Natural killer cell treated with Interleukin-12 subunit alpha and Interleukin-12 subunit beta and Interleukin-15 and Interleukin-18, amount 100 ng/mL, for 72 hours (primary cell): ENCODE results near the gene DLG2. TPM values are rescaled to one million over a fixed set of nuclear protein-coding genes. Genes with fewer than 3 reads are reported as not detected.

Source experiments
- ATAC-seq, 2 donors: fragments of 150-1000 bp; cut with Tn5 transposase in 1 of 2; sonication (Bioruptor Pico), chemical (Tn5 transposase) in 1 of 2; 2 replicates each; pipeline ENCODE4 v1.10.0; 2021
- DNase-seq: peaks from one replicate; pipeline ENCODE4 v3.0.0; 2022; ENCODE audit warnings: low spot score
- H3K27ac Mint-ChIP-seq, 2 donors: 1 replicate in 1 of 2; 2 replicates in 1 of 2; pipeline ENCODE4 v1.8.0; 2022; ENCODE audit warnings: mixed read lengths in 2 of 2, mild to moderate bottlenecking in 1 of 2, moderate library complexity in 1 of 2
- H3K27me3 Mint-ChIP-seq, 2 donors: 1 replicate in 1 of 2; 2 replicates in 1 of 2; pipeline ENCODE4 v1.8.0; 2022; ENCODE audit warnings: mixed read lengths in 2 of 2
- H3K36me3 Mint-ChIP-seq: one replicate; pipeline ENCODE4 v1.8.0; 2022; ENCODE audit warnings: mixed read lengths
- H3K4me1 Mint-ChIP-seq, 2 donors: 1 replicate in 1 of 2; 2 replicates in 1 of 2; pipeline ENCODE4 v1.8.0; 2022; ENCODE audit warnings: low read depth in 2 of 2, mixed read lengths in 2 of 2, mild to moderate bottlenecking in 1 of 2
- H3K4me3 Mint-ChIP-seq: one replicate; pipeline ENCODE4 v1.8.0; 2022; ENCODE audit warnings: mixed read lengths
- H3K9me3 Mint-ChIP-seq: 2 replicates; pipeline ENCODE4 v1.8.0; 2022; ENCODE audit warnings: mixed read lengths
- total RNA-seq, 2 donors: library from RNA; stranded (reverse); gene quantifications; one replicate each; pipeline ENCODE4 v1.2.3, GENCODE V29; 2022

The DLG2 gene
- total RNA-seq, 2 donors from 2014 or later, result 1.1 to 1.7 TPM

DNA sequence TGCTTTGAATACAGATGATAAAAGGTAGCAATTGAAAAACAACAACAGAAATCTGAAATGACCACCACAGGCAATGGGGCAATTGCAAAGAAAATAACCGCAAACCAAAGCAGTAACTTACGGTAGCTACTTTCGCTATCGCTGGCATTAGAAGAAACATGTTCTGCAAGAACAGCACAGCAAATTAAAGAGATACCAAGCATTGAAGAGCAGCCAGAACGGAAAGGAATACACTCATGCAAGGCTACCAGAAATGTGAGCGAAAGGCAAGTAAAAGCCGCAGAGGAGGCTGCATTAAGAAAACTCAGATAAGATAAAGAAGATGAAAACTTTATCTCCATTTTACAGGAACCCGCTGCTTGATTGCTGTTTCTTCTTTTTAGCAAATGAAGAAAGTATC, 2146.9 kb downstream of the DLG2 start:
- ATAC-seq (no peak), DNase-seq (no peak)
- no peaks in the 10 kb centered on the region for H3K4me1 Mint-ChIP-seq
- H3K9me3 Mint-ChIP-seq, result no peaks in the 10 kb centered on the region
- no peaks in the 10 kb centered on the region for H3K36me3 Mint-ChIP-seq
- no peak overlapping the region for H3K4me3 Mint-ChIP-seq
- H3K27me3 Mint-ChIP-seq, result no peaks in the 10 kb centered on the region
- no peak overlapping the region for H3K27ac Mint-ChIP-seq

DNA sequence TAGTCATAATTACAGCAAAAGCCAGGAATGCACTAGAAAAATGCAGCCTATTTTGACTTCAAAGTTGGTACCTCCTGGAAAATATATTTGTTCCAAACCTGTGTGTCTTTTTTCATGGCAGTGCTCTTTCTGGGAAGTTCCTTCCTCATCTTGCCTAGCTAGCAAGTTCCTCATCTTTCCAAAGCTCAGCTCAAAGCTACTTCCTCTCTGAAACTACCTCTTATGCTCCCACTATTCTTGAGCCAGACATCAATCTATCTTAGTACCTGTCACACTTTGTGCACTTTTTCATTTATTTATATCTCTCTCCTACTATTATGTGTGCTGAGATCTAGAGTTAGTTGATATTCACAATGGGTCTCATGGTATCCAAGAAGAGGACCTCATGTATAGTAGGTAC, 2149.4 kb downstream of the DLG2 start:
- Mint-ChIP-seq H3K4me1 (no peaks in the 10 kb centered on the region), H3K27ac (no peak overlapping the region), H3K9me3 (no peaks in the 10 kb centered on the region), H3K36me3 (no peaks in the 10 kb centered on the region), H3K4me3 (no peak overlapping the region), H3K27me3 (no peaks in the 10 kb centered on the region)
- ATAC-seq, result no peak
- no peak for DNase-seq

DNA sequence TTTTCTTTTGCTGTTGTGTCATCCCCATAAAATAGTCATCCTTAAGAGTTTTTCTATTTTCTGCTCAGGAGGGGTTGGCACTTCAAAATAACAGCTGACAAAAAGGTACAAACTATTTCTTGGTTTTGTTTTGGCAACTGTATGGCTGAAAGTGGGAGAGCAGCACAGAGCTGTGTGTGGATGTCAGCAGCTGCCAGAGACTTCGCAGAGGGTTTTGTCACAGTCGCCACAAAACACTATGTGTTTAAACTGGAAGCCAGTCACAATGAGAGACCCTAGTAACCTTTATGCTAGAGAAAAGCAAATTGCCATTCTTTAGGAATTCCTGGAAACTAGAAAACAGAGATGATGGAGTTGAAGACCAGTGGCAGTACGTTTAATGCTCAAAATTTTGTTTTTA, 2151.4 kb downstream of the DLG2 start:
- Mint-ChIP-seq H3K4me3 (no peak overlapping the region), H3K4me1 (no peaks in the 10 kb centered on the region), H3K36me3 (no peaks in the 10 kb centered on the region), H3K9me3 (peaks cover 4% of the 10 kb centered on the region), H3K27ac (no peak overlapping the region), H3K27me3 (no peaks in the 10 kb centered on the region)
- no peak for ATAC-seq
- DNase-seq, result no peak

DNA sequence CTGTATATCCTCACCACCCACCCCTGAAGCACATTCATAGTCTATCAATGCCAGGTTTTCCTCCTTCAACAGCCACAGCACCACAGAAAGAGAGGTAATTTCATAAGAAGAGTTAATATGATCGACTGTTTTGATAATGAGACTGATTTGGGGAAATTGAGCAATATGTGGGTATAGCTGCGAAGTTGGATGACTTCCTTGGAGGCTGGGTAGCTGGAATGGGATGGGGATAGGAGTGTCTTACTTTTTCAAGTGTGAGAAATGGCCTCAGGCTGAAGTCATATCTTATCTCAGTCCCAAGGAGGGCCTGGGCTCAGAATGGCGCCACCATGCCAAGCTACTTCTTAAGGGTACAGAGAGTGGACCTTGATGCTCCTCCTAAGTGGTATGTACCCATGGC, 2153.4 kb downstream of the DLG2 start:
- Mint-ChIP-seq H3K27me3 (no peaks in the 10 kb centered on the region), H3K4me3 (no peak overlapping the region), H3K9me3 (peaks cover 4% of the 10 kb centered on the region), H3K27ac (no peak overlapping the region), H3K4me1 (no peaks in the 10 kb centered on the region), H3K36me3 (no peaks in the 10 kb centered on the region)
- ATAC-seq, result no peak
- DNase-seq, result no peak

DNA sequence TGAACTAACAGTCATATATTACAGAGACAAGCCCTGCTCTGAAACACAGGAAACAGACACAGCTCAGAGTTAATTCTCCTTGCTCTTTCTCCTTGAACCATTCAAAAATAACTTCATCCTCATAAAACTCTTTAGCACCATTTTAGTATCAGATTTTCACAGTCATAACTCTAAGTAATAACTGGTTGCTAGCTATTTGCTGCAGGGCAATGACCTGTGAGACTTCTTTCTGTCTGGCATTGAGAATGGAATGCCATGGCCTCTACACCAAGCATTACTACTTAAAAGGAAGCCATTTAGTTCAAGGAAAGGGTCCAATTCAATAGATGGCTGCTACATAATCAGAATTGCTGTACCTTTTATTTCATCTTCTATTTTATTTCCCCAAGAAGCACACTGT, 2154.3 kb downstream of the DLG2 start:
- no peaks in the 10 kb centered on the region for H3K36me3 Mint-ChIP-seq
- no peaks in the 10 kb centered on the region for H3K27me3 Mint-ChIP-seq

DNA sequence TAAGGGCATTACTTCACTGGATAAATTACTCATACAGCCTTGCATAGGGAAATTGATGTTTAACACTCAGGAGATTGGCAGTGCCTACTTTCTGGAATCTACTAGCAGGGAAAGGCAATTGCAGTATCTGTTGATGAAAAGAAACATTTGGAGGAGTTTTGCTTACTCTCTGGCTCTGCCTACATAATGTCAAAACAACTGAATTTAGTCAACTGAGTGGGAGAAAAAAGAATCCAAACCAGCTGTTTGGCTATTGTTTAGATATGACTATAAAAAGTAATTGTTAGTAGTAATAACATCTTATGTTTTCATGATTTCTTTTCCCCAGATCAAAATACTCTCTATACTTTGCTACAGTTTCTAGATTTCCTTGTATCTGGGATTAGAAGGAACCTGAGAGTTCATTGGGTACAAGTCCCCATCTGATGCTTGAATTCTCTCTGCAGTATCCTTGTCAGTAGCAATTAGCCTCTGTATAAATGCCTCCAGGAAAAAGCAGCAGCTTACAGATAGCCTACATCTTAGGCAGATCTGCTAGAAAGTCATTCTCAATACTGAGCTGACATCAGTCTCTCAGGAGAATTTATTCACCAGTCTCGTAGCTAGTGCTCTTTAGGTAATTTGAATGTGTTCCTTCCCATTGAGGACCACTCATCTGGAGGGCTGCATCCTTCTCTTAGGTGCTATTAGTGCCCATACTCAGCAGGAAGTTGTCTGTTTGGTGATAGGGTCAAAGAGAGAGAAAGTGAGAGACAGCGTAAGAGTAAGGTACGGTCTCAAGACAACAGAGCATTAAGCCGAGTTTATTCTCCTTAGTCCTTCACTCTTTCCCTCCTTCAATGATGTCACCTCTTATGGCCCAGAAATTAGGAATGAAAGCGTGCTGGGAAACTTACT, 2155.1 kb downstream of the DLG2 start:
- Mint-ChIP-seq H3K36me3 (no peaks in the 10 kb centered on the region), H3K9me3 (peaks cover 4% of the 10 kb centered on the region), H3K27ac (no peak overlapping the region), H3K27me3 (no peaks in the 10 kb centered on the region), H3K4me1 (no peaks in the 10 kb centered on the region), H3K4me3 (no peak overlapping the region)
- no peak for ATAC-seq
- DNase-seq, result no peak

More for the DNA sequence above, 2154.3 kb downstream of the DLG2 start:
- ATAC-seq (no peak), DNase-seq (no peak)
- Mint-ChIP-seq H3K4me1 (no peaks in the 10 kb centered on the region), H3K4me3 (no peak overlapping the region), H3K9me3 (peaks cover 4% of the 10 kb centered on the region), H3K27ac (no peak overlapping the region)

DNA sequence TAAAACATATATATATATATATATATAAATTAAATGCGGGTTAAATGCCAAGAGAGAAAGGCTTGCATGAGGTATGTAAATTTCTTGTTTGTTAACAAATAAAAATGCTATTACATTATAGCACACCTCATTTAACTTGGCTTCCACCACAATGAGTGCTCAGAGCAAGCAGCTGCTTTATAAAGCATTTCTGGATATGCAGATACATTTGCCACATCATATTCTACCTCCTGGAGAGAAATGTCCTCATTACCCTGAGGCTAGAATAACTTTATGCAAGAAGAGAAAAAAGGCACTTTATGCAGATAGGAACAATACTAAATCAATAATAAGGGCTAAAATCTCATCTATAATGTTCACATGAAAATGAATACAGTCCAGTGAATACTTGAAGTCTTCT, 2159.3 kb downstream of the DLG2 start:
- H3K27ac Mint-ChIP-seq, result no peak overlapping the region
- no peak for DNase-seq
- H3K4me1 Mint-ChIP-seq, result no peaks in the 10 kb centered on the region
- no peak for ATAC-seq
- H3K9me3 Mint-ChIP-seq, result peaks cover 8% of the 10 kb centered on the region
- no peak overlapping the region for H3K4me3 Mint-ChIP-seq
- H3K27me3 Mint-ChIP-seq, result no peaks in the 10 kb centered on the region
- no peaks in the 10 kb centered on the region for H3K36me3 Mint-ChIP-seq

DNA sequence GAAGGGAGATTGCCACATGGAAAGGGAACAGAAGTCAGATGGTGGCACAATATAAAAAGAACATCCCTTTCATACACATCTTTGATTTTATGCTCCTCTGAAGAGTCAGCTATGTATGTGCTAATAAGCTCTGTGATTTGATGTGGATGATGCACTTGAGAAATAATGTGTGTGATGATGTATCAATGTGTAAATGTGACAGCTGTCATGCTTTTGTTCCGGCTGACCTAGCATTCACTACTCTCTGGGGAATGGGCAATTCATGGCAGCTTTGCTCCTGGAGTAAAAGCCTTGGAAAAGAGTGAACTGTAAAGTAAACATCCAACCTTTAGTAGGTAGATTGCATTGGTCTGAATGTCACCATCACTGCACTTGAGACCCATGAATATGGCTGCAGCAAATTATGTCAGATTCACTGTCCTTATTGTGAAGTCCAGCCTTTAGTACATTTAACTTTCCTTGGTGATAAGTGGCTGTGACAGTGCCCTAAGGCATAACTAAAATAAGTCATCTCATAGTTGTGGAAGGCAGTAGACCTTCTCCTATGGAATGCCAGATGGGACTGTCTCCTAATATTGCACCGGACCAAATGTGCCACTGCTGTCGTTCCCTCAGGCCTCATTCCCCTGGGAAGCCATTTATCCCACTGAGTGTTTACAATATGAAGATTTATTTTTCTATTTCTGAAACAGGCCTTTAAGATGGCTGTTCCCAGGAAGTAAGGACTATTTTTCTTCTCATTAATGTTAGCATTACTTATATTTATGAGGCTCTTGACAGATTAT, 2162.8 kb downstream of the DLG2 start:
- Mint-ChIP-seq H3K4me3 (no peak overlapping the region), H3K4me1 (no peaks in the 10 kb centered on the region), H3K36me3 (no peaks in the 10 kb centered on the region), H3K27me3 (no peaks in the 10 kb centered on the region), H3K27ac (no peak overlapping the region), H3K9me3 (peaks cover 4% of the 10 kb centered on the region)
- ATAC-seq (no peak), DNase-seq (no peak)

DNA sequence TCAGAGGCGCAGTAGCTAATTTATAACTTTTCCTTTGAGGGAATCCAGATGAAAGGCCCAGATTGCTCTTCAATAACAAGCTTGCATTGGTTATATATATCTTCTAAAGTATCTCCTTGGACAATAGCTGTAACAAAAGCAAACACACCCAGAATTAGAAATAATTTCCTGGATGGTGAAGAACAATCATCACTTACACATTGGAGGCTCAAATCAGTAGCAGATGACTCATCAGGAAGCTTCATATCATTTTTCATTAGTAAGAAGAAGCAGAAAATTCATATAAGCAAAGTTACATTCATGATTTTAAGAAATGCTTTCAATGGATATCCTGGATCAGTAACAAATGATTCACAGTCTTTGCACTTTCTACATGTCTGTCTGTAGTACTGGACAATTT, 2167.3 kb downstream of the DLG2 start:
- ATAC-seq (no peak), DNase-seq (no peak)
- H3K27ac Mint-ChIP-seq, result no peak overlapping the region
- H3K27me3 Mint-ChIP-seq, result no peaks in the 10 kb centered on the region
- no peak overlapping the region for H3K4me3 Mint-ChIP-seq
- no peaks in the 10 kb centered on the region for H3K36me3 Mint-ChIP-seq
- H3K9me3 Mint-ChIP-seq, result peaks cover 12% of the 10 kb centered on the region
- no peaks in the 10 kb centered on the region for H3K4me1 Mint-ChIP-seq

DNA sequence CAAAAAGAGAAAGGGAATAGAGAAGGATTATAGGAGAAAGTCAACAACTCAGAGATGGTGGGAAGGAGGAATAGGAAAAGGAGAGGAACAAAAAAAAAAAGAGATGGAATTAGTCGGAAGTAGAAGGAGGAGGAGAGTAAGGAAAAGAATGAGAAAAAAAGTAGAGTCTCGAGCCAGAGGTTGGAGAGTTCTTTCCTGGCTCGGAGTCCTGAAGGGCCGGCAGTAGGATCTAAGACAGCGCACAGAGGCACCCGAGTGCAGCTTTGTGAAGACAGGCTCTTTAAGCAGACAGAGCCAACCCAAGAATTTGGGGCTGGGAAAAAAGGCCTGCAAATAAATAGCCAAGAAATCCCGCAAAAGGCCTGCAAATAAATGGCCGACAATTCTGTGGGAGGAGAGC, 2170.6 kb downstream of the DLG2 start:
- no peak overlapping the region for H3K4me3 Mint-ChIP-seq
- H3K36me3 Mint-ChIP-seq, result no peaks in the 10 kb centered on the region
- H3K4me1 Mint-ChIP-seq, result no peaks in the 10 kb centered on the region
- ATAC-seq (no peak), DNase-seq (no peak)
- peaks cover 8% of the 10 kb centered on the region for H3K9me3 Mint-ChIP-seq
- no peak overlapping the region for H3K27ac Mint-ChIP-seq
- no peaks in the 10 kb centered on the region for H3K27me3 Mint-ChIP-seq

DNA sequence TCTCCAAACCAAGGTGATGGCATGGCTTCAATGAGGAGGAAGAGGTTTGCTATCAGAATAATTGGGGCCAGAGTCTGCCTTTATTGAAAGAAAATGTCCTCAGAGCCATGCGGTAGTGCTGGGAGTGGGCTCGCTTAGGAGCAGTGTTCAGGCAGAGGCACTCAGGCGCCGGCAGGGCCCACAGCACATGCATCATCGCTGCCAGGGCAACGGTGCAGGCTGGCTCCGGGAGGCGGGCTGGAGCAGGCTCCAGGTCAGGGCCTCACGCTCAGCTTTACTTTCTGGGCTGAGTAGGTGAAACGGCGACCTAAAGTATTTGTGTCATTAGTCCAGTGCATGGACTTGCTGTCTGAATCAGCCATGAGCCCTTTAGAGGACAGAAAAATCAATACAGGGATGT, 2171.1 kb downstream of the DLG2 start:
- Mint-ChIP-seq H3K36me3 (no peaks in the 10 kb centered on the region), H3K9me3 (peaks cover 8% of the 10 kb centered on the region), H3K4me3 (no peak overlapping the region), H3K27ac (no peak overlapping the region), H3K4me1 (no peaks in the 10 kb centered on the region), H3K27me3 (no peaks in the 10 kb centered on the region)
- DNase-seq, result no peak
- no peak for ATAC-seq

DNA sequence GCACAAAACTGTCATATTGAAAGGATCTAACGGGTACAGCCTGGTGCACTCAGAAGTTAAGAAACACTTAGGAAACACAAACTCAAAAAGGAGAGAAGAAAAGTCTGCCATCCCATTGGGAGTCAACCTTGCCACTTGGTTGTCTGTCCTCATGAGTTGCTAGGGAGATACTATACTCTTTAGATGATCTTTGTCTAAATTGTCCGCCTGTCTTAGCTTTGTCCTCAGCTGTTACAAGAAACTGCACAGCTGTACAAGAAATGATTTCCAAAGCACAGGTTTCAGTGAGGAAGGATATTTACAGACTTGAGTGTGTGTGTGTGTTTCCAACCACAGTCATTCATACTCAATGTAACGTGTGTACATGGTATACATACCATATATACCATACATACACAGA, 2171.8 kb downstream of the DLG2 start:
- DNase-seq (no peak), ATAC-seq (no peak)
- H3K4me3 Mint-ChIP-seq, result no peak overlapping the region
- H3K27ac Mint-ChIP-seq, result no peak overlapping the region
- no peaks in the 10 kb centered on the region for H3K27me3 Mint-ChIP-seq
- H3K4me1 Mint-ChIP-seq, result no peaks in the 10 kb centered on the region
- peaks cover 8% of the 10 kb centered on the region for H3K9me3 Mint-ChIP-seq
- no peaks in the 10 kb centered on the region for H3K36me3 Mint-ChIP-seq

DNA sequence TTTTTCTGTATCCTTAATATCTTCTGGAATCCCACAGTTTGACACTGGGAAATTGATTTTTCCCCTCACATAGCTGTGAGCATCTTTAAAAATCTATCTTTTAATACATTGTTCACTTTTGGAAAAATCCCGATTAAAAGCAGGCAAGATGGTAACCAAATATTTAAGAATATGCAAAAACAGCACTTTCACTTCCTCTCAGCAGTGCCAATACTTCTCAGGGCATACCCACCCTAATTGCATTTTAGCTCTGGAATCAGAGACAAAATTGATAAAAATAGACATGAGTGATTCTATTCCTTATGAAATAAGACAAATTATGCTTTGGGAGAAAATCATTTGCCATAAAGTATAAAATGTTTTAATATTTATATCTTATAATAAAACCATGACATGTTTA, 2172.5 kb downstream of the DLG2 start:
- Mint-ChIP-seq H3K4me3 (no peak overlapping the region), H3K27me3 (no peaks in the 10 kb centered on the region), H3K27ac (no peak overlapping the region), H3K36me3 (no peaks in the 10 kb centered on the region), H3K4me1 (no peaks in the 10 kb centered on the region), H3K9me3 (peaks cover 8% of the 10 kb centered on the region)
- DNase-seq (no peak), ATAC-seq (no peak)

DNA sequence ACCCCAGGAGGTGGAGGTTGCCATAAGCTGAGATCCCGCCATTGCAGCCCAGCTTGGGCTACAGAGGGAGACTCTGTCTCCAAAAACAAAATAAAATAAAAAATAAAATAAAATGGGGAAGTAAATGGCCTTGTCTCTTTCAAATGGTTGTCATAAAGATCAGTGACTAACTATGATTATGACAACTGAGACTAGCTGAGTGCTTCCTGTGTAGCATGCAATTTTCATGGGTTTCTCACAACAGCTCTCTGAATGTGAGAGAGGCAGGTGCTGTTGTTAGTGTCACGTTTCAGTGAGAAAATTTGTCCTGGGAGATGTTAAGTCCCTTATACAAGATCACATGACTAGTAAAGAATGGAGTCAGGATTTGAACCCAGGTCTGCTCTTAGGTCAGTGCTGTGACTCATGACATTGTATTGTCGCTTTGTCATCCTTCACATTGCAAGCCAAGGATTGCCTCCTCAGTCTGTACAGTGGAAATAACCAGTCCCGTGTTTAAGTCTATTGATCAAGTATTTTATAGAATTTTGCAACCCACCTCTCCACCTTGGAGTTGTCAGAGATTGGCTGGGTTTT, 2177.7 kb downstream of the DLG2 start:
- H3K36me3 Mint-ChIP-seq, result no peaks in the 10 kb centered on the region
- no peaks in the 10 kb centered on the region for H3K4me1 Mint-ChIP-seq
- DNase-seq (no peak), ATAC-seq (no peak)
- H3K4me3 Mint-ChIP-seq, result no peak overlapping the region
- H3K9me3 Mint-ChIP-seq, result no peaks in the 10 kb centered on the region
- no peaks in the 10 kb centered on the region for H3K27me3 Mint-ChIP-seq
- H3K27ac Mint-ChIP-seq, result no peak overlapping the region
